GM18502 (cell line): ENCODE measurements around the gene TMEM127.
"Not testable (repeated sequence)": the region's sequence is repeated elsewhere in the genome, so short reads cannot be mapped to it uniquely, and the experiment has no call there.

Experiments used
- ATAC-seq: cut with Tn5 transposase; IDR thresholded peaks from one replicate; pipeline ENCODE4 v1.9.1; 2021; ENCODE audit warnings: mild to moderate bottlenecking; ENCODE audit not compliant: unreplicated experiment, poor library complexity

TMEM127 gene

GRCh38 chr2:96243843-96244242, 22.0 kb downstream of the TMEM127 start:
- no peak for ATAC-seq

GRCh38 chr2:96241900-96242611, 23.7 kb downstream of the TMEM127 start:
- peak; percentile 82 for ATAC-seq

- no peak for ATAC-seq
These were observed 24.6 kb downstream of the TMEM127 start for GRCh38 chr2:96241227-96241626.

GRCh38 chr2:96240341-96241038, 25.3 kb downstream of the TMEM127 start:
- ATAC-seq: no peak

GRCh38 chr2:96239745-96240264, 26.0 kb downstream of the TMEM127 start:
- ATAC-seq: no peak

GRCh38 chr2:96239091-96239490, 26.7 kb downstream of the TMEM127 start:
- ATAC-seq: no peak

- no peak for ATAC-seq
These were observed 27.5 kb downstream of the TMEM127 start for GRCh38 chr2:96238266-96238665.

- ATAC-seq: no peak
These were observed 28.9 kb downstream of the TMEM127 start for GRCh38 chr2:96236882-96237281.

- ATAC-seq: peak; percentile 89
These were observed 31.9 kb downstream of the TMEM127 start for GRCh38 chr2:96233880-96234316.

GRCh38 chr2:96233436-96233835, 32.4 kb downstream of the TMEM127 start:
- ATAC-seq: peak; percentile 13

GRCh38 chr2:96231316-96231715, 34.5 kb downstream of the TMEM127 start:
- no peak for ATAC-seq

GRCh38 chr2:96225016-96225533, 40.7 kb downstream of the TMEM127 start:
- peak; percentile 83 for ATAC-seq

- not testable (repeated sequence) for ATAC-seq
These were observed 44.7 kb downstream of the TMEM127 start for GRCh38 chr2:96221106-96221505.

- ATAC-seq: not testable (repeated sequence)
These were observed 45.8 kb downstream of the TMEM127 start for GRCh38 chr2:96219959-96220358.

GRCh38 chr2:96218508-96219131, 47.2 kb downstream of the TMEM127 start:
- ATAC-seq: no peak

- no peak for ATAC-seq
These were observed 51.2 kb downstream of the TMEM127 start for GRCh38 chr2:96214554-96214953.

- no peak for ATAC-seq
These were observed 52.4 kb downstream of the TMEM127 start for GRCh38 chr2:96213379-96213778.

GRCh38 chr2:96212339-96212738, 53.5 kb downstream of the TMEM127 start:
- ATAC-seq: no peak

- no peak for ATAC-seq
These were observed 56.1 kb downstream of the TMEM127 start for GRCh38 chr2:96209729-96210085.

- ATAC-seq: no peak
These were observed 56.6 kb downstream of the TMEM127 start for GRCh38 chr2:96209011-96209728.
